ENCODE measurements around the gene AP5S1.
"Not testable (repeated sequence)": the region's sequence is repeated elsewhere in the genome, so short reads cannot be mapped to it uniquely, and the experiment has no call there.

The AP5S1 gene

DNA sequence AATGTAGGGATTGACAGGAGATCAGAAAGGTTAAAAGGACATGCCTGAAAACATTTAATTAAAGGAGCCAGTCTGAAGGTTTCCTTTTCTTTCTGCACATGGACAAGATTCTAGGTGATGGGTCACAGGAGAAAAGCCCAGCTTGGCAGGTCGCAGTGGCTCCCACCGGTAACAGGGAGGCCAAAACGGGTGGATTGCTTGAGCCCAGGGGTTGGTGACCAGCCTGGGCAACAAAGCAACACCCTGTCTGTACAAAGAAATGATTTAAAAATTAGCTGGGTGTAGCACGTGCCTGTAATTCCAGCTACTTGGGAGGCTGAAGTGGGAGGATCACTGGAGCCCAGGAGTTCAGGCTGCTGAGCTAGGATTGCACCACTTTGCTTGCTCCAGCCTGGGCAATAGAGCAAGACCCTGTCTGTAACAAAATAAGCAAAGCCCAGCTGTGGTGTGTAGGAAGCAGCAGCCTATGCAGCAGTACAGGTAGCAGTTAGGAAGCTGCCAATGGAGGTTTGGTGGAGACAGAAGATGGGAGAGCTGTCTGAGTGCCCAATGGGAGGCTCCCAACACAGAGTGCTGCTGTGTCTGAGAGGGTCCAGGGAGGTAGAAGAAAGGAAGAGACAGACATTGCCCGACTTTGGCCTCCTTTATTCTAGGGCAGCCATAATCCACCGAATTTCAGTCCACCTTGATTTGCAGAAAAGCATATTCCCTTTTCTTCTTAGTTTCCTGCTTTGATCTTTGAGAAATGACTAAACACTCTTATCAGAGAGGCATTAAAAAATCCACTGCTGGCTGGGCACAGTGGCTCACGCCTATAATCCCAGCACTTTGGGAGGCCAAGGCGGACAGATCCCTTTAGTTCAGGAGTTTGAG is 7.1 kb upstream of the AP5S1 start:
- DNase-seq: no peak

DNA sequence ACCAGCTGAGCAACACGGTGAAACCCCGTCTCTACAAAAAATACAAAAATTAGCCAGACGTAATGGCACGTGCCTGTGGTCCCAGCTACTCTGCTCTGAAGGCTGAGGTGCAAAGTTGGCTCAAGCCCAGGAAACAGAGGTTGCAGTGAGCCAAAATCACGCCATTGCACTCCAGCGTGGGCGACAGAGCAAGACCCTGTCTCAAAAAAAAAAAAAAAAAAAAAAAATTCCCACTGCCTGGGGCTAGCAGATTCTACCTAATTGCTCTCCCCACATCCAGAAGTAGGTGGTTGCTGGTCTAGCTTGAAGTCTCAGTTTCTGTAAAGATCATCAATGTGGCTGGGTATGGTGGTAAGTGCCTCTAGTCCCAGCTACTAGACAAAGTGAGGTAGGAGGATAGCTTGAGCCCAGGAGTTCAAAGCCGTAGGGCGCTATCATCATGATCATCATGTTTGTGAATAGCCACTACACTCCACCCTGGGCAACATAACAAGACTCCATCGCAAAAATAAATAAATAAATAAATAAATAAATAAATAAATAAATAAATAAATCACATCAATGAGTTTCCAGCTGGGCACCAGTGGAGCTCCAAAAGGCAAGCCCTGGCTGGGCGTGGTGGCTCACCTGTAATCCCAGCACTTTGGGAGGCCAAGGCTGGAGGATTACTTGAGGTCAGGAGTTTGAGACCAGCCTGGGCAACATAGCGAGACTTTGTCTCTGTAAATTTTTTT is 6.3 kb upstream of the AP5S1 start:
- no peak for DNase-seq

DNA sequence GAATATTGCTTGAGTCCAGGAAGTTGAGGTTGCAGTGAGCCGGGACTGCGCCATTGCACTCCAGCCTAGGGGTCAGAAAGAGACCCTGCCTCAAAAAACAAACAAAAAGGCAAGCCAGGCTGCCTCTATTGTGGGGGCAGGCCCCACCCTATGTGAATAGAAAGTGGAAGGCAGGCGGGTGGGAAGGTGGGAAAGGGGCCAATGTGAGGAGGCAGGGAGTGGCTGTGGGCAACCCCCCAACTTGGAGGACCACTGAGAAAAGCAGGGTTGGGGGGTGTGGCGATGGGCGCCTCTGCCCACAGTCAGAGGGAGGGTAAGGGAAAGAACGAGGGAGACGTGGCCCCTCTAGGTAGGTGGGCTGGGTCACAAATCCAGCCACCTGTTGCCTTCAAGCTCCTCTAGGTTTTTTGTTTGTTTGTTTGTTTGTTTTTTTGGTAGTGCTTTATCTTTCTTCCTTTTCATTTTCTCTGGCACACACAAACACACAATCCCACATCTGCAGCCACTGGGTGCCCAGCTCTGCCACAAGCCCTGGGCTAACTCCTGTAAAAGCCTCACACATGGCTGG is 5.3 kb upstream of the AP5S1 start:
- no peak for DNase-seq

DNA sequence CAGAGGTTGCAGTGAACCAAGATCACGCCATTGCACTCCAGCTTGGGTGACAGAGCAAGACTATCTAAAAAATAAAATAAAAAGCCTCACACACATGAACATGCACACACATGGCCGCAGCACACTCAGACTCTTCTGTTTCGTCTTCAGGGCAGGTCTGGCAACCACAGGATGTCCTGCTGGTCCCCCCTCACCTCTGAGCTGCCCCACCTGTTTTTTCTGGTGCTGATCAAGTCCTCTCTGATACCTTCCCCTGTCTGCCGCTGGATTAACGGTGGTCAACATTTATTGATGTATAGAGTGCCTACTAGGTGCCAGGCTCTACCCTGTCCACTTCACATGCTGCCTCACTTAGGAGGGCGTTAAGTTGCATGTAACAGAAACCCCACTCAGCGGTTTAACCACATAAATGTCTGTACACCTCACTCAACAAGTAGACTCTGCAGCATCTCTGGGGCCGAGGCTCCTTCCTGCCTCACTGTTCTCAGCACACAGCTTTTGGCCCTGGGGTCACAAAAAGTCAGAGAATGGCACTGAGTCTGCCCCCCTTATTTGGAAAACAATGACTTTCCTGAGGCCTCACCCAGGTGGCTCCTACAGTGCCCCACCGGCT is 4.5 kb upstream of the AP5S1 start:
- peak; percentile 62 for DNase-seq

DNA sequence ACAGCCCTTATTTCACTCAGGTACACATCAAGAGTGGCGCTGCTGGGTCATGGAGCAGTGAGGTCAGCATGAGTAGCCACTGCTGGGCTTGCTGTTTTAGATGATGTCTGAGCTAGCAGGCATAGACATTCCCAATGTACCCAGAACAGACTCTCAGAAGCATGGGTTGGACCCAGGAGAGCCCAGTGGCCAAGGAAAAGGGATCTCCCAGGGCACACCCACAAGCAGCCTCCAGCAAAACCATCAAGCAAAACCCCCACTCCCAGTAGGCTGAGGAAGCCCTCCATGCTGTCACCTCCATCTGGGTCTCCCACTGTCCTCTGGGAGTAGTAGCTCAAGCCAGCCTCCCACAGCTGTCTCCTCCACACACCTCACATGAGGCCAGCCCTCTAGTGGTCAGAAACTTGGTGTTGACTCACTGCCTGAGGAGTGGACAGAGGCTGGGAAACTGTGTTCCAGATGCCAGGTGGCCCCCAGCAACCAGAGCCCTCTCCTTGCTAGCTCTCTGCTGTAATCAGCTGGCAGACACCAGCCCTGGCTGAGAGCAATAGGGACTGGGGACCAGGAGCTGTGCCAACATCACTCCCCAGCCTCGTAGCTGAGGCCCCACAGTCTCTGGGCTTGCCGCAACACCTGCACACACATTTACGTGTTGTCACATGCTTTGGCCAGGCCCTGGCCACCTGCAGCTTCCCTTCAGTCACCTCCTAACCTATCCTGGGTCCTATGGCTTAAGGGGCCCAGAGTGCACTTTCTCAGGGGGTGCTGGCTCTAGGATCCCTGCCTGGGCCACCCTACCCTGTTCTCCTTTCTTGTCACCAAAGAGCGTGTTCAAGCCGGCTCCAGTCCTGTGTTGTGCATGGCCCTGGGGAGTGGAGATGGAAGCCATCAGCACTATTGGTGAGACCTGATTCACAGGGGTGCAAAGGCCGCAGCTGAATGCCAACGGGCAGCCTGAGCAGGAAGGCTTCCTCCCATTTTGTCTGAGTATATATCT is 1.9 kb upstream of the AP5S1 start:
- peak; percentile 55 for DNase-seq

GRCh38 chr20:3819411-3820047 is 818 bp upstream of the AP5S1 start:
- DNase-seq: no peak

DNA sequence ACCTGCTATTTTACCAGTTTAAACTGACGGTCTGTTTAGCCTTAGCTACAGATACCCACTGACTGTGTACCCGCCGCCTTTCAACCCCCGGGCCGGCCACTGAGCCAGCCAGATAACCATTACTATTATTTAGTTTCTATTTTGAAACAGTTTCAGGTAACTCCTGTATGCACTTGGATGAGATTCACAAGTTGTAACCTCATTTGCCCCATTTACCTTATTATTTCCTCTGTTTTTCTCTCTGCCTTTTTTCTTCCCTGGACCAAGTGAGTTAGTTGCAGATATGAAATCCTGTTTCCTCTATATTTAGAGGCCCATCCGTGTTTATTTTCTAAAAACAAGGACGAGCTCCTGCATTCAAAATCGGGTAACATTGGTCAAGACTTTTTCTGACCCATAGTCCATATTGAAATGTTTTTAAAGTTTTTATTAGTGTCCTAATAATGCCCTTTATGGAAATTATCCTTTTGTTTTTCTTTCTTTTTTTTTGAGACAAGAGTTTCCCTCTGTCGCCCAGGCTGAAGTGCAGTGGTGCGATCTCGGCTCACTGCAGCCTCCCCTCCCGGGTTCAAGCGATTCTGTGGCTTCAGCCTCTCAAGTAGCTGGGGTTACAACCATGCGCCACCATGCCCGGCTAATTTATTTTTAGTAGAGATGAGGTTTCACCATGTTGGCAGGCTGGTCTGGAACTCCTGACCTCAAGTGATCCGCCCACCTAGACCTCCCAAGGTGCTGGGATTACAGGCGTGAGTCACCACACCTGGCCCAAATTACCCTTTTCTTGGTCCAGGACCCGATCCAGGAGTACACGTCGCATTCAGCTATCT is 767 bp downstream of the AP5S1 start:
- DNase-seq: no peak

- no peak for DNase-seq
Observed at GRCh38 chr20:3821996-3822395, 1.6 kb downstream of the AP5S1 start.

DNA sequence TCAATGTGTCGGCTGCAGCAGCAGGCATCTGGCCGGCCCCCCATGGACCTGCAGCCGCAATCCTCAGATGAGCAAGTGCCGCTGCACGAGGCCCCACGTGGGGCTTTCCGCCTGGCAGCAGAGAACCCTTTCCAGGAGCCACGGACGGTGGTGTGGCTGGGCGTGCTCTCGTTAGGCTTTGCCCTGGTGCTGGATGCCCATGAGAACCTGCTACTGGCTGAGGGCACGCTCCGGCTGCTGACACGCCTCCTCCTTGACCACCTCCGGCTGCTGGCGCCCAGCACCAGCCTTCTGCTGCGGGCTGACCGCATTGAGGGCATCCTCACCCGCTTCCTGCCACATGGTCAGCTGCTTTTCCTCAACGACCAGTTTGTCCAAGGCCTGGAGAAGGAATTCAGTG is 3.5 kb downstream of the AP5S1 start:
- no peak for DNase-seq

DNA sequence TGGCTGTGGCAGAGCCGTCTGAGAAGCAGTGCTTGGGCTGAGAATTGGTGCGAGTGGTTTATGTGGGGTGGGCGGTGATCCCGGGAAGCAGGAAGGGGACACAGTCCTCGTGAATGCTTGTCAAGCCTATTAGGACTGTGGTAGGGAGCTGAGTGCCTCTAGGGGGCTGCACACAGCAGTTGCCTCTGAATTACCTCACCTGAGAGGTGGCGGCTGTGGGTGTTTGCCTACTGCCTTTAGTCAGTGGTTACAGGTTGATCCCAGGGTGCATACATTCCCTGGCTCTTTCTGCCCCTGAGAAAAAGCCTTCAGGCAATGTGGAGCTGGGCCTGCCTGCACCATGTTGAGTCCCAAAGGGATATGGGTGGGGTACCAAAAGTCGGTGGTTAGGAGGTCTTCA is 5.2 kb downstream of the AP5S1 start:
- no peak for DNase-seq

DNA sequence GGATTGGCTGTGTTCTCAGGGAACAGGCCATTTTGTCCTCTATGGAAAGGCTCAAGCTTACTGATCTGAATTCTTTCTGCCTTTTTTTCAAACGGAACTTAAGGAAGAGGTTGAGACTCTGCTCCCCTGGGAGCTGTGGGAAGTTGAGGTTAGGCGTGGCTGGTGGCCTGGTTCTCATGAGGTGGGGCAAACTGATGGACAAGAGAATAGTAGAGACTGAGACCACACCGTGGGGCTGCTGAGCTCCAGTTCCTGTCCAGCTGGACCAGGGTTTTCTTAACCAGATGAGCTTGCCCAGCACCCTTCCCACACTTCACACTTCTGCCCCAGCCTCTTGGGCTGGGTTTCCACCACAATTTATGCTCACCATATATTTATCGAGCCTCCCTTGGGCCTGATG is 6.1 kb downstream of the AP5S1 start:
- no peak for DNase-seq

- no peak for DNase-seq
Observed at GRCh38 chr20:3828798-3829197, 8.5 kb downstream of the AP5S1 start.

DNA sequence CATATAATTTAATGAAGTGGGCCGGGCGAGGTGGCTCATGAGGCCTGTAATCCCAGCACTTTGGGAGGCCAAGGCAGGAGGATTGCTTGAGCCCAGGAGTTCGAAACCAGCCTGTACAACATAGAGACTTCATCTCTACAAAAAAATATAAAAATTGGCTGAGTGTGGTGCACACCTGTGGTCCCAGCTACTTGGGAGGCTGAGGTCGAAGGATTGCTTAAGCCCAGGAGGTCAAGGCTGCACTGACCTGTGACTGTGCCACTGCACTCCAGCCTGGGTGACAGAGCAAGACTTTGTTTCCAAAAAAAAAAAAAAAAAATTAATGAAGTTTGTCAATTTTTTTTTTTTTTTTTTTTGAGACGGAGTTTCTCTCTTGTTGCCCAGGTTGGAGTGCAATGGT is 9.5 kb downstream of the AP5S1 start:
- not testable (repeated sequence) for DNase-seq

DNA sequence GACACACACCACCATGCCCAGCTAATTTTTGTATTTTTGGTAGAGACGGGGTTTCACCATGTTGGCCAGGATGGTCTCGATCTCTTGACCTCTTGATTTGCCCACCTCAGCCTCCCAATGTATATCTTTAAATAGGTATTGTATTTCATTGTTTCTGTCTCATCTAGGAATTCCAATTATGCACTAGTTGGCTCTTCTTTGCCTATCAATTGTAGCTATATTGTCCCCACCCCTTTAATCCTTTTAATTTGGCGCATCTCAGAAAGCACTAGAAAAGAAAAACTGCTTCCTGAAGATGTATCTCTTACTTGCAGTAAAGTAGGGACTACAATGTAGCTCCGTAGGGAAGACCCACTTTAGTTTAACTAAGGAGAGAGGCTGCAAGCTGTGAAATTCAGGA is 15.8 kb downstream of the AP5S1 start:
- no peak for DNase-seq

DNA sequence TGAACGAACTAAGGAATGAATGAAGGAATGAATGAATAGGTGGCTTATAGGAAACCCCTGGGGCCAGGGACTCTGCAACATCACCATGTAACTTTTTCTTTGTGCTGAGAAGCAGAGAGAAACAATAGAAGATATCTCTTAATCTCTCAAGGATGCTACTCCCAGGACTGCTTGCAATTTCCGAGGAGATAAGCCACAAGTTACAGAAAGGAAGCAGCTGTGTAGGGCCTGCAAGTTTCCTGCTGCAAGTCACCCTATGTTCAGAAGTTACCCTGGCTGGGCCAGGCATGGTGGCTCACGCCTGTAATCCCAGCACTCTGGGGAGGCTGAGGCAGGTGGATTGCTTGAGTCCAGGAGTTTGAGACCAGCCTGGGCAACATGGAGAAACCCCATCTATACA is 19.0 kb downstream of the AP5S1 start:
- no peak for DNase-seq

GRCh38 chr20:3840201-3840600 is 19.9 kb downstream of the AP5S1 start:
- DNase-seq: not testable (repeated sequence)

DNA sequence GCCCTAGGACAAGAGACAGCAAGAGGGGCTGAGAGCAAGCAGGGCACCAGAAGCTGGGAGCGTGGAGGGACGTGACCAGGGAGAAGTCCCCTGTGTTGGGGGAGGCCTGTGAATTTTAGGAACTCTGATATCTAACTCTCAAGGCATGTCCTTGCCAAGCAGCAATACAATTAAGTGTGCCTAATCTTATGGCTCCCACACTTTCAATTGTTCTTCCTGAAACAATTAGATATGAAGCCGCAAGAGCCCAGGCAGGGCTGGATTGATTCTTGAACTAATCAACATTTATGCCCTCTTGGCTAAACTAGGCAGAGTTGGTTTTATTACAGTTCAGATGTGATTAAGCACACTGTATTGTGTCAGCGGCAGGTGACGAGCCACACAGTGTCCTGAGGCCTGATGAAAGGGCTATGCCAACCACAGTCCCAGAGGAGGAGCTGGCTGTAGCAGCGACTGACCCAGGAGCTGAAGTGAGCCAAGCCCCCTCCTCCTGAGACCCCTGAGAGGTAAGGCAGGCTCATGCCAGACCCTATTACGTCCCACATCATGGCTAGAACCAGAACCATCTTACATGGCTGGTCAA is 22.1 kb downstream of the AP5S1 start:
- no peak for DNase-seq

- DNase-seq: no peak
Observed at GRCh38 chr20:3843490-3843889, 23.1 kb downstream of the AP5S1 start.

GRCh38 chr20:3843990-3844619 is 23.8 kb downstream of the AP5S1 start:
- DNase-seq: not testable (repeated sequence)

- no peak for DNase-seq
Observed at GRCh38 chr20:3846378-3846739, 26.0 kb downstream of the AP5S1 start.

Measured in activated CD4-positive, alpha-beta T cell treated with anti-CD3 and anti-CD28 coated beads, Interleukin-10, Interleukin-2, amounts not matched to agents 100 ng/mL and 50 ng/mL, durations not matched to agents 16 hours and 8 hours (primary cell).